GM21367 (cell line): ENCODE data around the gene PACSIN1.
"Not testable (repeated sequence)": the region's sequence is repeated elsewhere in the genome, so short reads cannot be mapped to it uniquely, and the experiment has no call there.

ENCODE experiments used
- ATAC-seq: cut with Tn5 transposase; IDR thresholded peaks from one replicate; pipeline ENCODE4 v1.9.1; 2021; ENCODE audit not compliant: unreplicated experiment

PACSIN1 gene

DNA sequence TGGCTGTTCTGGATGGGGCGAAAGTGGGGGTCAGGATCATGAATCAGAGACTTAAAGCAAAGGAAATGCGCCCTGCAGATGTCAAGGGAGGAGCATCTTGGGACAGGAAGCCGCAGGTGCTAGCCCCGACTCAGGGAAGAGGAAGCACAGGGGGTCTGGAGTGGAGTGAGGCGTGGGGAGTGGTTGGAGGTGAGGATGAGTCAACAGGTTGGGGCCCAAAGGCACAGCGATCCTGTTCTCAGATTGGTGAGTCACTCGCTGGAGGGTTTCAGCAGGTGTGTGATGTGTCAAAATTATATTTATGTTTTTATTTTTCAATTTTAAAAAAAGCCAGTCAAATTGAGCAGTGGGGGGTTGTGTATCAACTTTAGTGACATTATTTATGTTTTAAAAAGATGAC is 19.0 kb downstream of the PACSIN1 start:
- no peak for ATAC-seq

DNA sequence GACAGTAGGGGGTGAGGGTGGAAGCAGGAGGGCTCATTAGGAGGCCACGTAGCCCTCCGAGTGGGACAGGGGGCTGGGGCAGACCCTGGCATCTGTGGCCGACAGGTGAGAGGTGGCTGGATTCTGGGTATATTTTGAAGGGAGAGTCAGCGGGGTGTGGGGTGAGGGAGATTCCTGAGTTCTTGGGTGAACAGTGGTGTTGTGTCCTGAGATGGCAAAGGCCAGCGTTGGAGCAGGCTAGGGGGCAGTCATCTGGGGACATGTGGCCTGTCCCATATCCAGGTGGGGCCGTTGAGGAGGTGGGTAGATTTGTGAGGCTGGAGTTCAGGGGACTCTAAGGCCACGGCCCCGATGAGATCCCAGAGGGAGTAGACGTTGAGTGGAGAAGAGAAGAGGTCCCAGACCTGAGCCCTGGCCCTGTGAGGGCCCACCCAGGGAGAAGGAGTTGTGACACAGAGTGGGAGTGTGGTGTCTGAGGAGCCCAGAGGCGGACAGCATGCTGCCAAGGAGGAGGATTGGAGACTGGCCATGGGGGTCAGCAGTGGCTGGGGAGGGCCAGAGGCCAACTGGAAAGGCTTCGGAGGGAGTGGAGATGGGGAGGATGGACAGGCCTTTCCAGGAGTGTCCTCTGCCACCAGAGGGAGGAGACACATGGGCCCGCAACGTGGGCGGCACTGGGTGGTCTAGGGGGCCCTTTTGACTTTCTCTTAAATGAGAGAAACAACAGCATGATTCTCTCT is 19.6 kb downstream of the PACSIN1 start:
- ATAC-seq: no peak

DNA sequence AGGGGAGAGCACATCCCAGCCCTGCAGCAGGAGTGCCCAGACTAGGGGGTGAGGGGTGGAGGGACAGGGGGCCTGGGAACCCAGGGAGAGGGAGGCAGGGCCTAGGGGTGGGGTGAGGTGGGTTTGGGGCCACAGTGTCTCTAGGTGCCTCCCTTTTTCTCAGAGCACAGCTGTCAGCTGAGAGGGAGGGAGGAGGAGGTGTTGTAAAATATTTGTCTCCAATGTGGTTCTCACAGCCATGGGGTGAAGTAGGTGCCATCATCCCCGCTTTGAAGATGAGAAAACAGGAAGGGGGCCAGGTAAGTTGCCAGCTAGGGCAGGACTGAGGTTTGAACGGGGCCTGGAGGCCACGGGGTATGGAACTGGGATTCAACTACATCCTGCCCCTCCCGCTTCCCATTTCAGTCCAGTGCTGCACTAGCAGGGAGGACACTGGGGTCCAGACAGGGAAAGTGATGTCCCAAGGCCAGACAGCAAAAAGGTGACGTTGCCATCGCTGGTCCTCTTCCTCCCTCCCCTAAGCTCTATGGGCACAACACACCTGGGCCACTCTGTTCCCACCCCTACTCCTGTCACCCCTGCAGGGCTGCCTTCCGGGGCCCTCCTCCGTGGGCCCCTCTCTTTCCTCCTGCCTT is 20.3 kb downstream of the PACSIN1 start:
- no peak for ATAC-seq

DNA sequence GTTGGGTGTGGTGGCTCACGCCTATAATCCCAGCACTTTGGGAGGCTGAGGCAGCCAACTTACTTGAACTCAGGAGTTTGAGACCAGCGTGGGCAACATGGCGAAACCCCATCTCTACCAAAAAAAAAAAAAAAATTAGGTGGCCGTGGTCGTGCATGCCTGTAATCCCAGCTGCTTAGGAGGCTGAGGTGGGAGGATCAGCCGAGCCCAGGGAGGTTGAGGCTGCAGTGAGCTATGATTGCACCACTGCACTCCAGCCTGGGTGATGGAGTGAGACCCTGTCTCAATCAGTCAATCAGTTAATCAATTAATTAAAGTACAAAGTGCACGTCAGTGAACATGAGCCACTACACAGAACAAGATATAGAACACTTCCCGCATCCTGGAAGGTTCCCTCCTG is 21.0 kb downstream of the PACSIN1 start:
- ATAC-seq: not testable (repeated sequence)

DNA sequence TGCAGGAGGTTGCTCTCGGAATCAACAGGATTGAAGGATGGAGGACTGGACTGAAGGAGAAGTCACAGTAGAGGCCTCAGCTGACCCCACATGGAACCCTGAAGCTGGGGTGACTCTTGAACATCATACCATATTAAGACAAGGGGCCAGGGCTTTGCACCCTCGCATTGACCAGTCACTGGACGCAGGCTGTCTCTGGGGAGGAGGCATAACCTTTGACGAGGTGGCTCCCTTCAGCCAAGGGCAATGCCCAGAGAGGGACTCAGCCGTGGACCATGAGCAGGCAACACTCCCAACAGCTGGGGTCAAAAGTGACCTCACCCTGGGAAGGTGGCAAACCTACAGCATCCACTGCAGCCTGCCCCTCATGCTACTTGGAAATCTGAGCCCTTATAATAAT is 21.7 kb downstream of the PACSIN1 start:
- no peak for ATAC-seq

DNA sequence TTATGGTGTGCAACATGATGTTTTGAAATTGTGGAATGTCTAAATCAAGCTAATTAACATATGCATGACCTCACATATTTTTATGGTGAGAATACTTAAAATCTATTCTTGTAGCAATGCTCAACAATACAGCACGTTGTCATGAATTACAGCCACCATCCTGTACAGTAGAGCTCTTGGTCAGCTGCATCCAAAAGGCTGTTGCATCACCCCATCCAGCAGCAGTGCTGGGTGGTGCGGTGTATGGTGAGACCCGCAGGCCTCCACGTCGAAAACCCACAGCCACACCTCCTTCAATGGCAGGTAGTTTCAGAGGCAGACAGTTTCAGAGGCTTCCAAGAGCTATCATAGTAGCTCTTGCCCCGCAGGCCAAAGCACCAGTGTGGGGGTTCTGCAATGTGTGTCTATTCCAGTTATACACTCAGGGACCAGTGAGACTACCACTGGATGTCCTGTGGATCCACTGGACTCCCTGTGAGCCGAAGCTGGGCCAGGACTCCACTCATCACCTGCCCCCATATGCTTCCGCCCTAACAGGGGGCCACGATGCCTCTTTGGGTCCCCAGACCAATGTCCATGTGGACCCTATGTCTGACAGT is 23.4 kb downstream of the PACSIN1 start:
- no peak for ATAC-seq

DNA sequence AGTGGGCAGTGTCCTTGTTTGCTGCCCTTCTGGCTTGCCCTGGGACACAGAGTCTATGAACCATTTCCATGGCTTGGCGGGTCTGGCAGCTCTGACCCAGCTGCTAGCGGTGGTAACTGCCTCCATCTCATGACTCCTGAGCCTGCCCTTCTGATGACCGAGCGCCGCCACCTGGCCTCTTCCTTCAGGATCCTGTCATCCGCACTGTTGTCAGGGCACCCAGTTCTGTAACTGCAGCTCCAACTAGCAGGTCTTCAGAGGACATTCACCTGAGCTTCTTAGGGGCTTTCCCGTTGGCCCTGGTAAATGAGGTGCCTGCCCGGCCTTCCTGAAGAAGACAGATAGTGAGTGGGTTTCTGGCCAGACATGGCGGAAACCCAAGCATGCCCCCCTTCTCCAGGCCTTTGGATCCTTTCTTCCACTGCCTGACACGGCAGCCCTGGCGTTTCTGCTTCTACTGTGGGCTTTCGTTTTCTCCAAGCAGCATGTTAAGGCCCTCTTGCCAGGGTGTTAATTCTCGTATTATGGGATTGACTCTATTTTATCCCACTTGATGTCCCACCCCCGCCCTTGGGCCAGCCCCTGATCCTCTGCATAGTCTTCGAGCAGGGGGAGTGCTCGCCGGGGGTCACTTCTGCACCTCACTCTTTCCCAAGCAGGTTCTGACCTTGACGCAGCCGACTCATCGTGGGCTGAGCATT is 24.7 kb downstream of the PACSIN1 start:
- ATAC-seq: no peak

DNA sequence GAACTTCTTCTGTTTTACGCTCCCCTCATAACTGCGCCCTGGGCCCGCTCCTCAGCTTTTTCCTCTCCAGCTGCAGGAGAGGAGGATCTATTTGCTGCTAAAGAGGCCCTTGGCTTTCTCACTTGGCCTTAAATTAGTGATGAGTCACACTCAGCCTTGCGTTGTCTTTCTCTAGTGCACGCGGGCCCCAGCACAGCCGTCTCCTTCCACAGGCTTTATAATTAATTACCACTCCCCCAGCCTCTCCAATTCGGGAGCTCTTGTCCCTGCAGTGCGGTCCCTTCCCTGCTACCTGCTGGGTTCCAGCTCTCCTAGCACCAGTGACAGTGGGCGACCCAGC is 25.2 kb downstream of the PACSIN1 start:
- ATAC-seq: no peak

DNA sequence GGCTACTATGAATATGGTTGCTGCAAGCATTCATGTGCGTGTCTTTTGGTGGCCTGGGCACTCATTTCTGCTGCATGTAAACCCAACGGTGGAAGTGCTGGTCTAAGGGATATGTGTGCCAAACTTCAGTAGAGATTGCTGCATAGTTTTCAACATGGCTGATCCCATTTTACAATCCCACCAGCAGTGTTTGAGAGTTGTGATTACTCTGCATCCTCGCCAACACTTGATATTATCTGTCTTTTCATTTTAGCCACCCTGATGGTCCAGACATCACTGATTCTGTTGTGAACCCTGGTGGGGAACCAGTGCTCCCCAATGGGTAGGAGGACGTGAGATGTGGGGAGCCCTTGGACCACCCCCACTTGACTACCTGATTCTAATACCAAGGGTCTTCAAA is 27.5 kb downstream of the PACSIN1 start:
- no peak for ATAC-seq

DNA sequence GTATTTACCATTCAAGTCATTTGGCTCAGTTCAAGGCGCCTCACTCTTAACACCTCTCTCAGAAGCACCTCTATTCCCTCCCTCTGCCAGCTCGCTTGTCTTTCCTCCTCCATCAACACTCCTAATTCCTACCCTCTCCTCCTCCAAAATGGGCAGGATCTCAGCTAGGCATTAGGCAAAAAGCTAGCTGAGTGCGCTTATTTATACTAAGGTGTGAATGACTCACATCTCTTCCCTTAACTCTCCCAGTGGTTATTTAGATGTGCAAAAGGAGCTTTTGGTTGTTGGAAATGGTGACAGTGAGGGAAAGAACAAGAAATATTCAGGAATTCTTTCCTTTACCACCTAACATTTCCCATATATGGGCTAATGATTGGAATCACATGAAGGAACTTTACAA is 29.1 kb downstream of the PACSIN1 start:
- no peak for ATAC-seq

DNA sequence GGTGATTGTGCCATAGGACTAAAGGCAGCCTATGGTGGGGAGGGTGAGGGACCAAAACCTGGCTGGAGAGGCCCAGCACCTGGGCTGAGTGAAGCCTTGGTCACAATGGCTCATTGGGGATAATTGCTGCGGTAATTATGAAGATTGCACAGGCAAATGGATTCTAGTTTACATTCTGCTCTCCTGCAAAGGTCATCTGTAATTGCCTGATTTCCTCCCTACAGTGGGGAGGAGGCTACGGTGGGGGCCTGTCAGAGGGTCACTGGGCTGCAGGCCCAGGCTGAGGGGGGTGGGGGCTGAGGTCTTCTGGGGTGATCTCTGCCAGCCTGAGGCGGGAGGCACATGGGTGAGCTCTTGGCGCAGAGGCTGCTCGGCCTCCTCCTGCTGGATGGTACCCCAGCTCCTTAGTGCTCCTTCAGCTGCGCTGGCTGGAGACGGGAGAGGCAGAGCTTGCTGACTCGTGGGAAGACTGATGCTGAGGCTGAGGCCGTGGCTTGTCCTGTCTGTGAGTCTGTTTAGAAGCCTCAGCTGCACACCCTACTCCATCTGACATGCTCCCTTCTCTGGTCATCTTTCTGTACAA is 30.3 kb downstream of the PACSIN1 start:
- ATAC-seq: no peak

DNA sequence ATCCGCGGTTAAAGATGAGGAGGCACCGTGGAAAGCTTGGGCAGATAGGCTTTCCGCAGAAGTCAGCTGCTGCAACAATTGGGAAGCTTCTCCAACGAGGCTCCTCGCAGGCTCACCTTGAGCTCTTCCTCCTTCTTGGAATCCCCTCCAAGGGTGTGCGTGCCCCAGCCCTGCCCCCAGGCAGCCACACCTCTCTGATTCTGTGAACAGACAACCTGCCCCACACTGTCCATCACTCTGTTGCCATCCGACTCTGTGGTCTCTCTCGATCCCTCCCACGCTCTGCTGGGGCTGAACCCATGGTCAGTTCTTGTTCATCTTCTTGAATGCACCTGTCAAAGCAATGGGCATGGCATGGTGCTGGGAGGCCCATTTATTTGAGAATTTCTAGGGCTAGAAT is 31.5 kb downstream of the PACSIN1 start:
- ATAC-seq: no peak

DNA sequence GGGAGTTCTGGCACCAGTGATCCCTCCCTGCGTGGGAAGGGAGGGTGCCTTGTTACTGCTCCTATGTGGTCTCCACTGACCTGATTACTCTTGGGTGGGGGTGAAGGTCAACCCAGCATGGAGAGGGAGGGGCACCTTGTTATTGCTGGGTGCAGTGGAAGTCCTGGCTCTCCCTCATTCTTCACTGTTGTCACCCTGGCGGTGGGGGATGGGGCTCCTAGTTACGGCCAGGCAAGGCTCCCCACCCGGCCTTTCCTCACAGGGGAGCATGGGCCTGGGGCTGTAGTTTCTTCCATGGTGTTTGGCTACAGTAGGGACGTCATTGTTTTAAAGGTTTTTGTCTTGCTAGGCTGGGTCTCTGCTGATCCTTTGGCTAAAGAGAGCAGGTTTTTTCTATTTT is 40.8 kb downstream of the PACSIN1 start:
- no peak for ATAC-seq

DNA sequence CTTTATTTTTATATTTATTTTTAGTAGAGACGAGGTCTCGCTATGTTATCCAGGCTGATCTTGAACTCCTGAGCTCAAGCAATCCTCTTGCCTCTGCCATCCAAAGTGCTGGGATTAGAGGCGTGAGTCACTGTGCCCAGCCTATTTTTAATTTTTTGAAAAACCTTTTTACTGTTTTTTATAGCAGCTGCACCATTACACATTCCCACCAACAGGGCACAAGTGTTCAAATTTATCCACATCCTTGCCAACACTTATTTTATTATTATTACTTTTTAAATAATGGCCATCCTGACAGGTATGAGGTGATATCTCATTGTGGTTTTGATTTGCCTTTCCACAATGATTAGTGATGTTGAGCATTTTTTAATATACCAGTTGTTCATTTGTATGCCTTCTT is 42.5 kb downstream of the PACSIN1 start:
- no peak for ATAC-seq

DNA sequence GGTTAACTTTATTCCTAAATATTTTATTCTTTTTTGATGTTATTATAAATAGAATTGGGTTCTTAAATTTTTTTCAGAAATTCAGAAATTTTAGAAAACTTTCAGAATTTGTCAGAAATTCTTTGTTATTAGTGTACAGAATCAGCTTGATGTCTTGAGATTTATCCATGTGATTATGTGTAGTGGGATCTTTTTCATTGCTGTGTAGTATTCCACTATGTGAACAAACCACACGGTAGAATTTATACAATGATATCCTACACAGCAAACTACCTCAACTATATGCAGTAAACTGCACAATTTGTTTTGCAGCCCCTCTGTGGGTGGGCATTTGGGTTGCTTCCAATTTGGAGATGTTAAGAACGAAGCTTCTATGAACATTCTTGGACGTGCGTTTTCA is 43.9 kb downstream of the PACSIN1 start:
- no peak for ATAC-seq

DNA sequence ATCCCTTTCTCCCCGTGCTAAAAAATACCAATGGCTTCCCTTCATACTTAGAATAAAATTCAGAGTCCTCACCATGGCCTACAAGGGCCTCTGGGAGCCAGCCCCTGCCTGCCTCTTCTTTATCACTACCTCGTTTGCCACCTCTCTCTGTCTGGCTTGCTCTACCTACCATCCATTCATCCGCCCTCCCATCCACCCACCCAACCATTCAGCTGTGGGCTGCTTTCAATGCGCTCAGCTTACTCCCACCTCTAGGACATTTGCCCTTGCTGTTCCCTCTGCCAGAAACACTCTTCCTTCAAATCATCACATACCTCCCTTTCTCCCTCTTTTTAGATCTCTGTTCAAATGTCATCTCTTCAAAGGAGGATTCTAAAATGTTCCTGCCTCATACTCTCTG is 44.4 kb downstream of the PACSIN1 start:
- no peak for ATAC-seq

DNA sequence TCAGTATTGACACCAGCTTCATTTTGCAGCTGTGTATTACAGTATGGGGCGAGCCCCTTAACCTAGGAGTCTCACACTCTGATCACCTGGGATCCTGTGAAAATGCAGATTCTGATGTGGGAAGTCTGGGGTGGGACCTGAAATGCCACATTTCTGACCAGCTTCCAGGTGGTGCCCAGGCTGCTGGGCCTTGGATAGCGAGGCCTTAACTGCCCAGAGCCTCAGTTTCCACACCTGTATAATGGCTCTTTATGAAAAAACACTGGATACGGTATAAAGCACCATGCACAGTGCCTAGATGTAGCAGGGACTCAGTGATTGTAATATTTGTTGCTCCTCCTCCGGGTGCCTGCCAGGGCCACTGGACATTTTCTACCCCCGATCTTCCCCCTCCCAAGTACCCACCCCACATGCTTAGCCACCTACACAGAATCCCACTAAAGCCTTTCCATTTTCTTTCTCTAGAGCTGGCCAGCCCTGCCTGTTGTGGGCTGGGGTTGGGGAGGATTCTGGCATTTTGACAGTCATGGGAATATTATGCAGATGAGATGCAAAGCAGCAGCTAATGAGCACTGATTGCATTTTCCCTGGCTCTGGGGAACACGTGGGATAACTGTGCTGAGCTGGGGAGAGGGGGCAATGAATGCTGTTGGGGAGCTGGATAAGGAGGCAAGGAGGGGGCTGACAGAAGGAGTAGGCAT is 45.5 kb downstream of the PACSIN1 start:
- no peak for ATAC-seq

DNA sequence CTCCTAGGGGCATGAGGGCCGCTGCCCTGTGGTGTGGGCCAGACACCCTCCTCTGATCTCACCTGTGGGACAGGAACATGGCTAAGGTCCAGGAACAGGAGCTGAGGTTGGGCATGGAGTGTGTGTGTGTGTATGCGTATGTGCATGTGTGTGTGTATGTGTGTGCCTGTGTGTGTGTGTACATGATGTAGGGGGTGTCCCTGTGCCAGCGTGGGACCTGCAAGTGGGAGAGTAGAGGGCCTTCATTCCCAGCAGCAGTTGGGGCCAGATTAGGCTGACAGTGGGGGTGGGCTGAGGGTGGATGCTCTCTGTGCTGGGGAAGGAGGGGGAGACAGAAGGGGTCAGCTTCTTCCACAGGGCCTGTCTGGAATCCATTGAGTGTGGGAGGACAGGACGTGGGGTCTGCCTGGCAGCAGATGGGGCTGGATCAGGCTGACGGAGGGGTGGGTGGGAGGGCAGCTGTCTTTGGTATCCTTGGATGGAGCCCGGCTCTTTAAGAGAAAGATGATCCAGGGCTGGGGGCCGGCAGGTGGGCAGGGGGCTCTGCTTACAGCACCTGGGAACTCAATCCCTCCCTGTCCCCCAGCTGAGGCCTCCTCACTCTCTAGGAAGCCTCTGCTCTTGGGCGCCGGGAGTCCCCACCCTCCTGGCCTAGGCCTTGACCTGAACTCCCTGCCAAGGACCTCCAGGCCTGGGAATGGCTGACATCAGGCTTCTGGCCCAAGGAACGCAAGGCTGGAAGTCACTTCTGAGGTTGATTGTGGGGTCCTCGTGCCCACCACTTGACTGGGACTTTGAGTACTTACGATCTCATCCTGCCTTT is 46.2 kb downstream of the PACSIN1 start:
- ATAC-seq: no peak

DNA sequence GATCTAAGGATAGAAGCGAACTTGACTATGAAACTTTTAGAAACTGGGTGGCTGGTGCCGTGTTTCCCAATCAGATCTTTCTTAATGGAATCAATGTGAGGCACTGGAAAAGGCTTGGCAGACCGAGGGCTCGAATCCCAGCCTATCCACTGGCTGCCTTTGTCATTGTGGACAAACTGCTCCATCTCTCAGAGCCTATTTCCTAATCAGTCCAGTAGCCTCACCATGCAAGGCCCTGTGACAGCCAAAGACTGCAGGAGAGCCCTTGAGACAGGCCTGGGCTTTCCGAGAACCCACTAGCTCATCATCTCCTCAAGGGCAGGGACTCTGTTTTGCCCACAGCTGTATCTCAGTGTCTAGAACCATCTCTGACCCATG is 46.9 kb downstream of the PACSIN1 start:
- no peak for ATAC-seq

DNA sequence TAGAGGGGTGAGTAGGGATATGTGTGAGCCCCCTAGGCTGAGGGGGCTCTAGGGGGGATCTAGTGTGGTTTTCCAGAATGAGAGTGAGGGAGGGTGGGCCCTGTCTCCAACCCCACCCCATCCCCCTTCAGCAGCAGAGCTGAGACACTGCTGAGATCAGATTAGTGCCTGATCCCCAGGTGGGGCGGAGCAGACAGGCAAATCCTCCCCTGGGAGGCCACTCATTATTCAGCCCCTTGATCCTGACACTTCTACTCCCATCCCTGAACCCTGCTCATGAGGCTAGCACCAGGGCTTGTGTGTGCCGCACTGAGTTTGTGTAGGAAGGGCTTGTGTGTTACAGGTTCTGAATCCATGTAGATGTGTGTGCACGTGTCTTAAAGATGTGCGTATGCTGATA is 47.8 kb downstream of the PACSIN1 start:
- ATAC-seq: no peak
